UCSD-AML1 (cell line): ENCODE measurements around the gene GALNT7.
A peak's percentile ranks its signal among the peaks of the same experiment; 100 is the strongest.

Source experiments
- DNase-seq: peaks from one replicate; lab custom pipeline; 2025; ENCODE audit not compliant: unreplicated experiment; lab: John Stamatoyannopoulos, UW

Gene GALNT7

DNA sequence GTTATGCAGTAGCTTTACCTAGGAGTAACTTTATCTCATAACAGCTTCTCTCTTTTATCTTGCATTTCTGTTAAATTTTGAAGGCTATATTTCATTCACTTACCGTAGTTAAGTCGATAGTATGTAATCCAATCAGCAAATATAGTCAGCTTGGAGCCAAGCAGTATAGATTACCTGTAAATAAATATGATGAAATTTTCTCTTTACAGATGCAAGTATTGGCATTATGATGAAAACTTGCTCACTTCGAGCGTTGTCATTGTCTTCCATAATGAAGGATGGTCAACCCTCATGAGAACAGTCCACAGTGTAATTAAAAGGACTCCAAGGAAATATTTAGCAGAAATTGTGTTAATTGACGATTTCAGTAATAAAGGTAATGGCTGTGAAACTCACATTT lies 123.3 kb downstream of the GALNT7 start:
- DNase-seq = no peak

DNA sequence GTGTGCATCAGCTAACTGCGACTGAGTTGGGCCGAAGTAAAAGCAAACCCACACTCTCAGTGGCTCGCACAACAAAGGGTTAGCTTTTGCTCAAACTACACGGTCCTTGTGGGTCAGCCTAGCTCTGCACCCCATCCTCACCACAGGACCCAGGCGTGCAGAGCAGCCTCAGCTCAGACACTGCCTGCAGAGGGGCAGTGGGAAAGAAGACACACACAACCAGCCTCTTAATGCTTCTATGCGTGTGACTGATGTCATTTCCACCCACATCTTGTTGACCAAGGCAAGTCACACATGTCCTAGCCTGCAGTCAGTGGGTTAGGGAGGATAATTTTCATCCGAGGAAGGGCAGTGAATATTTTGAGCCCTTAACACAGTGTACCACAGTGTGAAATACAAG lies 125.1 kb downstream of the GALNT7 start:
- DNase-seq = no peak

DNA sequence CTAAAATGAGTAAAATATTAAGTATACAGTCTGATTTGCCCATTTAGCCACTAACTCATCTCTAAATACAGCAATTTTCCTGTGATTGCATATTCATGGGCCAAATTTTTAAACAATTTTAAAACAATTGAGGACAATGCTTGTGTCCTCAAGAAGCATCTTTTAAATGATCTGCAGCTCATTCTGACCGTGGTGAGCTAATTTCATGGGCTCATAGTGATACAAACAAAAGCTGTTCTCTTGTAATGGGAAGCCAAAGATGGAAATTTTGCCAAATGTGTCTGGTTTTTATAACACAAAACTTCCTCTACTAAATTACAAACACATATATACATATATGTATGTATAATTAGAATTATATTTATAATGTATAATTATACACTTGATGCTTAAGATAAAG lies 125.8 kb downstream of the GALNT7 start:
- DNase-seq = no peak

DNA sequence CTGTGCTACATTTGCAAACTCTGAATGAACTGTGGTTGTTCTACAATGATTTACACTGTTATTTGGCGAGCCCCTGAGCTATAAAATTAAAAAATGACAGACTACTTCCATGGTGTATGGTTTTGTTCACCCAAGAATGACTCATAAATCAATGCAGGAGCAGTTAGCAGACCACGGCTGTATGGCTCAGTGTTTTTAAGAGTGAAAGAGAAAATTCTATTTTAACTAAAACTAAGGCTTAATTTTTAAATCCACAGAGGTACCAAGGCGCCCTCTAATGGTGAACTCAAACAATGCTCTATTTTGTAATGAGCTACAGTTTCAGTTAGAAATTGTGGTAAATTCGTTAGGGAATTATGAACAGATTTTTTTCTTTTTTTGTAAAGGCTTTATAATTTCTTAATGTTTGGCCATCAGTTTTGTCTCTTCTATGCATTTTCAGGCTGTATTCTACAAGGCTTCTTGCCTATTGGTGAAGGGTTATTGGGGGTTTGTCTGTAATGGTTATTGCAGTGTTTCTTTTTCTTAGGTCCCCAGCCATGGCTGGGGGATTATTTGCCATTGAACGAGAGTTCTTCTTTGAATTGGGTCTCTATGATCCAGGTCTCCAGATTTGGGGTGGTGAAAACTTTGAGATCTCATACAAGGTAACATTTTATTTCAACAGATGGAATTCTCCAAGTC lies 133.0 kb downstream of the GALNT7 start:
- DNase-seq = no peak

DNA sequence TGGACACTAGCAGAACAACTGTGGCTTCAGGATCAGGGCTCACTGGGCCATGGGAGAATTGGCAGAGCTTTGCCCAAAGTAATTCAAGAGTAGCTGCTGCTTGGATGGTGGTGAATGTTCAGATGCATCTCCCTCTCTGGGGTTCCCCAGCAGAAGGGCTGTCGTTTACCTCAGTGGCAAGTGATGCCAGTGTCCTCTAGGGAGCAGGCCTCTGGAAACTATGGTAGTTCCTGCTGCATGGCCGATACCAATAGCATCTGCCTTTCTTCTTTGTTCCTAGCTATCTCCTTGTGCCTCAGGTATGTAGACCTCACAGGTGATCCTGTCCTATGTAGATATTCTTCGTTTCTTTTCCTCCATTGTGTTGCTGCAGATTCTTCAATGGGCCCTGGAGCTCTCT lies 139.2 kb downstream of the GALNT7 start:
- no peak for DNase-seq

DNA sequence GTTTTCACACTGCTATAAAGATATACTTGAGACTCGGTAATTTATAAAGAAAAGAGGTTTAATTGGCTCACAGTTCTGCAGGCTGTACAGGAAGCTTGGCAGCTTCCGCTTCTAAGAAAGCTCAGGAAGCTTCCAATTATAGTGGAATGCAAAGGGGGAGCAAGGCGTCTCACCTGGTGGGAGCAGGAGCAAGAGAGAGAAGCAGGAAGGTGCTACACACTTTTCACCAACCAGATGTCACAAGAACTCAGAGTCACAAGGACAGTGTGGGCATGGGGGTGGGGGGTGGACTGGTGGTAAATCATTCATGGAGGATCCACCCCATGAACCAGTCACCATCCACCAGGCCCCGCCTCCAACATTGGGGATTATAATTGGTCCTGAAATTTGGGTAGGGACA lies 142.8 kb downstream of the GALNT7 start:
- DNase-seq = no peak

DNA sequence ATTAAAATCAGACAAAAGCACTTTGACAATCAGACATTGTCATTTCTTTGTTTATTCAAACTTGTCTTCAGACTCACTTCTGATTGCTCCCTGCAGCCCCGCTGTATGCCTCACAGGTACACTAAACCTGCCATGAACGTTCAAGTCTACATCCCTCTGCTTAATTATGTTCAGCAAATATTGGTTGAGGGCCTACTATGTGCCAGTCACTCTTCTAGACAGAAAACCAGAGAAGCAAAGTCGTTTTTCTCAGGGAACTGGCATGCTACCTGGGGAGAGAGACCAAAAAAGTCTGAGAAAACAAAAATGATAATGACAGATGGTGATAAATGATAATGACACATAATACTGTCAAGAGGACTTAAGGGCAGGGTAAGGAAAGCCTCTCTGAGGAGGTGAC lies 146.1 kb downstream of the GALNT7 start:
- no peak for DNase-seq

DNA sequence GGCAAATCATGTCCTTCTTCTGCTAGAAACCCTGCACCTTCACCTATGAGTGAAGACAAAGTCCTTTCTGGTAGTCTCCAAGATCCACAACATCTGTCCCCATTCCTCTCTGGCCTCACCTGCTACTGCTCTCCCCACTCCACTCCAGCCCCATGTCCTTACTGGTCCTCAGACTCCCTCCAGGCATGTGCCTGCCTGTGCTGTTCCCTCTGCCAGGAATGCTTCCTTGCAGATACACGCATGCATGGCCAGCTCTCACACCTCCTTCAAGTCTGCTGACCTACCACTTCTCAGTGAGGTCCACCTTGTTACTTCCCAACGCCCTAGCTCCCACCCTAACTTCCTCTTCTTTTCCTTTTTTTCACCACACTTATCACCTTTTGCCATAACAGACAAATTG lies 147.4 kb downstream of the GALNT7 start:
- no peak for DNase-seq

DNA sequence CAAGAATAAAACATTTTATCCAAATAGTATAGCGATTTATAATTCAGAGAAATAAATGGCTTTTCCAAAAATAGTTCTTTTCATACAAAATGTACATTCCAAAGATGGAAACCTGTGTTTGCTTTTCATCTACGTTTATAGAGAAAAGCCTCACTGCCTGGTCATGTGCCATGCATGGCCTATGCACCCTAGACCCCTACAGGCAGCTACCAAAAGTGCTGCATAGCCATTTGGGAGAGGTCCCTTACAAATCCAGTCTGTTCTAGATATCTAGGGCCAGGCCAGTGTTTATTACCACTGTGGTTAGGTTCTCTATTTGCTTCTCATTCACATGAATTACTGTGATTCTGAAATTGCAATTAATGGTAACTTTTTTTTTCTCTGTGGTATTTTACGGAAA lies 148.4 kb downstream of the GALNT7 start:
- DNase-seq = no peak

DNA sequence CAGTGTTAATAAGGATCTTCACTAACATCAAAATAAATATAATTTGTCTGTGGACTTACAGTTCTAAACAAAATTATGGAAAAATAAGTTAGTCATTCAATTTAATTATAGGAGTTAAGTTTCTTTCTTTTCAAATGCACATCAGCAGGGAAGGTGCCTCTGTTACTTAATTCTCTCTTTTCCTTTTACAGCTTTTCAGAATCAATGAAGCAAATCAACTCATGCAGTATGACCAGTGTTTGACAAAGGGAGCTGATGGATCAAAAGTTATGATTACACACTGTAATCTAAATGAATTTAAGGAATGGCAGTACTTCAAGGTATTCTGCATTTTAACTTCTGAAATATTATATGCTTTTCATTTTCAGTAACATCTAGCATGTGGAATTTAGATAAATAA lies 149.6 kb downstream of the GALNT7 start:
- DNase-seq = no peak

DNA sequence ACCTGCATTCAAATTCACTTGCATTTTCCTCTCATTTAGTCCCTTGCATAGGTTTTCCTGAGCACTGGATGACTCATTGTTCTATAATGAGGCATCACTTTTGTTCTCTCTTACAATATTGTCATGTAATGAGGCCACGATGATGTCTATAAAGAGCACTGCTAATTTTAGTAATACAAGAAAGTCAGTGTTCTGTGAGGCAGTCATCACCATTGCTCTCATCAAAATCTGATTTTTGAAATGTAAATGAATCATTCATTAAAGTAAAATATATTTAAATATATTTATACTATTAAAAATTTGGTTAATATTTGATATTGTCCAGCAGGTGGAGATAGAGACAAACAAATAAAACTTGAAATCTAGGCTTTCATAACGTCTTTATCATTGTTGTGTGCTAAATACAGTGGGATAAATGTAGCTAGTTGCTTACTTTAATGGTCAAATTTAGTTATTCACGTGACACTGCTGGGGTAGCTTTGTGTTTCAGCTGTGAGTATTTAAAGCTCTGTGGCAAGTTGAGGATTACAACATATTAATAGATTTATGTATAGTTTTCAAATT lies 150.1 kb downstream of the GALNT7 start:
- DNase-seq = no peak

DNA sequence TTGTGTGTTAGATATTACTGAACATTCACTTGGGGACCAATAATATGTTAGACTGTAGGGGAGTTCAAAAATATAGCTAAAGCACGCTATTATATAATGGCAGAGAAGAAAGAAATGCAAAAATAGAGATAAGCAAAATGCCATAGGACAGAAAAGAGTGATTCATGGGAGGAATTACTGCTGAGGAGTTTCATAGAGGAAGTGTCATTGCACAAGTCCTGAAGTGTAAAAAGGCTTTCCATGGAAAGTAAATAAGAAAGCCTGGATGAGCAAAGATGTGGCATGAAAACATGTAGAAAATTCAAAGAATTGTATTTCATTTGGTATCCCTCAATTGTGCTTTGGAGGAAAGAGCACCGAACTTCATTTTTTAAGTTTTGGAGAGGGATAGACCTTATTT lies 151.1 kb downstream of the GALNT7 start:
- no peak for DNase-seq

DNA sequence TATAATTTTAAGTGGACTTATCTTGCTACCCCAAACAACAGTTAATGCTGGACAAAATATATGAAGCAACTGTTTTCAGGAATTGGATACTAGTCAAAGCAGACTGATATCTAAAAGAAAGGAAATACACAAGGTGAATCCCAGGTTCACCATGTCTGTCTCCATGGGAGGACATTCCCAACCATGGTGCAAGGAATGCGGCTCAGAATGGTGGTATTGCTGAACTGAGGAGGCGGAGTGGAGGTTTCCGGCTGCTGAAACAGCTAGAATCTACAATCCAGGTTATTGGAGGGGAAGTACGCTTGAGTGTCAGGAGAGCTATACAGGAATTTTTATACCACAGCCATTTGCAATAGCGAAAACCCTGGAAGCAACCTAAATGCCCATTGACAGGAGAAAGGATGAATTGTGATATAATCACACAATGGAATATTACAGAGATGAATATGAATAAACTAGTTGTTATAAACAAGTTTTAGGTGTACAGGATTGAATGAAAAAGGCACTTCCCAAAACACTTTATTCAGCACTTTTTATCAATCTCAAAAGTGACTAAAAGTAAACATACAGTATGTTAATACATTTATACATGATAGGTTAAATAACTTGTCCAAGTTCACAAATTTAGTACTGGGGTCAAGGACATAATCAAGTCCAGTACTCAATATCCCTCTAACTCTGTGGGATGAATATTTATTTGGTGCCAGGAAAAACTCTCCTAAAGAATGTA lies 156.6 kb downstream of the GALNT7 start:
- DNase-seq = no peak

DNA sequence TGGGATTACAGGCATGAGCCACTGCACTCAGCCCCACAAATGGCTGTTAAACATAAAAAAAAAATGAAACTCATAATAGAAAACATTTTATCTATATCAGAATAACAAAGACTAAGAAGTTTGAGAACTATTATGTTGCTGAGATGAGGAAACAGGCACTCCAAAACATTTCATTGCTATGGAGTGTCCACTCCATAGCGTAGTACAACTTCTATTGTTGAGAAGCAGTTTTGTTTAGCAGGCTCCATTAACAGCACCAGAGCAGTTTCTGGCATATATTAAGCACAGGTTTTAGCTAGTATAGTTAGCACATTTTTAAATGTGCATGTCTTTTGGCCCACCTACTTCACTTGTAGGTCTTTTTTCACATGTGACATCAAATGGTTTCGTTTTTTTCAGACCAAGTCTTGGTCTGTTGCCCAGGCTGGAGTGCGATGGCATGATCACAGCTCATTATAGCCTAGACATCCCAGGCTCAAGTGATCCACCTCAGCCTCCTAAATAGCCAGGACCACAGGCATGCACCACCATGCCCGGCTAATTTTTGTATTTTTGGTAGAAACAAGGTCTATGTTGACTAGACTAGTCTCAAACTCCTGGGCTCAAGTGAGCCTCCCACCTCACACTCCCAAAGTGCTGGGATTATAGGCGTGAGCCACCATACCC lies 159.8 kb downstream of the GALNT7 start:
- DNase-seq = no peak

DNA sequence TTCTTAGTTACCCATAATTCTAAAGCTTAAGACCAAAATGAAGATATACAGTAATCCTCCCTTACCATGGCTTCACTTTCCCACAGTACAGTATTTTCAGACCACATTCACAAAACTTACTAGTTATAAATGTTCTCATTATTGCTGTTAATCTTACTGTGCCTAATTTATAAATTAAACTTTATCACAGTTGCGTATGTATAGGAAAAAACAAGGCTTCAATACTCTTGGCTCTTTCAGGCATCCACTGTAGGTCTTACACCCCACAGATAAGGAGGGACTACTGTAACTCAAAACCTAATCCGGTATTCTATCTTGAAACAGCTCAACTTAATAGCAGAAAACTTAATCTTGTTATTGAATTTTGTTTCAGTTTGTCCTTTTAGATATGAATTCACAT lies 162.0 kb downstream of the GALNT7 start:
- no peak for DNase-seq

DNA sequence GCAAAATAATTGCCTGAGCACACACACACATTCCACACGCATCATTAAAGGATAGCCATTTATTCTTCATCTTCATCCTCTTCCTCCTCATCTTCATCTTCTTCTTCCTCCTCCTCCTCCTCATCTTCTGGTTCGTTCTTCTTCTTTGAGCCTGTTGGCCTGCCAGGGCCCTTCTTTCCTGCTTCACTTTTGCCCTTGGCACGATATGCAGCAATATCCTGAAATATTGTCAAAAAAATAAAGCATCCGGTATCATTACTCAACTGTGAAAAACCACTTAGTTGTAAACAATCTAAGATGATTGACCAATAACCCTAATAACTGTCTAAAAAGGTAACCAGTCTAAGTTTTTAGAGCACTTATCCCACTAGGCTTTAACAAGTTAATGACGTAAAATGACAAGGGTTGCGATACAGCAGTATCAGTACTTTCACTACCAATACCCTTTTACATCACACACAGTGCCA lies 163.4 kb downstream of the GALNT7 start:
- DNase-seq = no peak

DNA sequence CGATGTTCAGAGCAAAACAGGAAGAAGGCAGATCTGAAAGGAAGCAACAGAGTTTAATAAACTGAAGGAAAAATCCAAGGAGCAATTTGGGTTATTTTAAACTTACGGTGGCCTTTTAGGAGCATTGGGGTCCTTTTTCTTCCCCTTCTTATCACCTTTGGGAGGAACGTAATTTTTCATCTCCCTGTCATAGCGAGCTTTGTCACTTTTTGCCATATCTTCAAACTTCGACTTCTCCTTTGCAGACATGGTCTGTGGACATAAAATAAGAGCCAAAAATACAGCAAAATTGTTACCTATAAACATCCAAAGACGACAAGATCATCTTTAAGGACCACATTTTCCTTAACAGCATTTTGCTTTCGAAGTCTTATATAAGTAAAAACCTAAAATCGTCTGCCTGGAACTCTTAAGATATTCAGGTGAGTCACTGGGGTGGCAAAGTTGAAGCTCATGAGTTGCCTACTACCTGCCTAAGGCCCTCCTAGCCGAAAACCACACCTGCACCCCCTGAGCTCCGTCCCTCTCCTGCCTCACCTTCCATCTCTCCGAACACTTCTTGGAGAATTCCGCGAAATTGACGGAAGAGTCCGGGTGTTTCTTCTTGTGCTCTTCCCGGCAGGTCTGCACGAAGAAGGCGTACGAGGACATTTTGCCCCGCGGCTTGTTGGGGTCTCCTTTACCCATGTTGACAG lies 164.5 kb downstream of the GALNT7 start:
- DNase-seq = no peak

DNA sequence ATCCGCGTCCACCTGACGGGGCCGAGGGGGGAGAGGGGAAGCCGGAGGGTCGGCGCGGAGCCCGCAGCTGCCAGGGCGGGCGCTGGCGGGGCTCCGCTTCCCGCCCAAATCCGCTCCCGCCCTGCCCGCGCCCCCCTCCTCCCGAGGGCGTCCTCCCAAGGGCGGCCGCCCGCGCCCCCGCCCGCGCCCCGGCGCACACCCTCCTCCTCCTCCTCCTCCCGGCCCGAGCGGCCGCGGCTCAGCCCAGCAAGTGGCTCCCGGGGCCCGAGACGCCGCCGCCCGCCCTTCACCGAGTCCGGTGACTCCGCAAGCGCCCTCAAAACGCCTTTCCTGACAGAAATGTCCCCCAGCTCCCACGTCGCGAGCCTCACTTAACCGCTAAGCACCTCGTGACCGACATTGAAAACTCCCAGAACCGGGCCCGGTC lies 165.1 kb downstream of the GALNT7 start:
- no peak for DNase-seq

DNA sequence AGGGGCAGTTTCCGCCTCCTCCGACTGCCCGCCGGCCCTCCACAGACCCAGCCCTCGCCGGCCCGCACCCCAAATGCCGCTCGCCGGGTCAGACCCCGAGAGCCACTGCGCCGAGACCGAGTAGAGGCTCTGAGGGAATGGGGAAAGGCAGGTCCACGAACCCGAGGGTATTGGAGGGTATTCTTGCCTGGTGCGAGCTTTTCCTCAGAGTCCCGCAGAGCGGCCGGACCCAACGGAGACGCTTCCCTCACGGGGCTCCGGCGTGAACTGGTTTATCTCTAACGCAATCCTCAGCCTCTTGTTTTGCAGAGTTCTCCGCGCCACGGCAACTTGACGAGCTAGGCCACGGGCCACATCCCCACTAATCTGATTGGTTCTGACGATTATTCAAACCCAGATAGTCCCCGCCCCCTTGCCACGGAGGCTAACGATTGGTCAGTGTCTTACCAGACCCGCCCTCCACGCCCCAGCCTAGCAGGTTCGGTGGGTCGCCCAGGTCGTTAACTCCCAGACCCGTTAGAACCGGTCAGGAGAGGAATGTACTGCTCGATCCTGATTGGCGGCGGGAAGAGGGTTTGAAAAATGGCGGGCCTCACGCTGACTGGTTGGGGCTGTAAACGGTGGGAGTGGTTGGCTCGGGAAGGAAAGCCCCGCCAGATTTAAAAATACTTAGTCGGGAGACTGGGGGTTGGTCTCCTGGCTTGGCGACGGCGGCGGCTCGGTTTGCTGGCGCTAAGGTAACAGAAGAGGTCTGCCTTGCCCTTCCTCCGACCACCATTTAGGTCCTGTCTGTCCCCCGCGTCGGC lies 165.7 kb downstream of the GALNT7 start, which contains the start of gene HMGB2:
Gene HMGB2, minus strand, starts transcription at position 274 of the 806 bp plus-strand sequence. CDS start 709 bp downstream, outside the sequence.
- DNase-seq = peak; percentile 99
